HG02938 (cell line): ENCODE measurements around the gene EHBP1L1.
A peak's percentile ranks its signal among the peaks of the same experiment; 100 is the strongest.

Source experiments
- ATAC-seq: cut with Tn5 transposase; IDR thresholded peaks from one replicate; pipeline ENCODE4 v1.9.1; 2021; ENCODE audit warnings: mild to moderate bottlenecking, moderate library complexity; ENCODE audit not compliant: unreplicated experiment

Gene EHBP1L1

DNA sequence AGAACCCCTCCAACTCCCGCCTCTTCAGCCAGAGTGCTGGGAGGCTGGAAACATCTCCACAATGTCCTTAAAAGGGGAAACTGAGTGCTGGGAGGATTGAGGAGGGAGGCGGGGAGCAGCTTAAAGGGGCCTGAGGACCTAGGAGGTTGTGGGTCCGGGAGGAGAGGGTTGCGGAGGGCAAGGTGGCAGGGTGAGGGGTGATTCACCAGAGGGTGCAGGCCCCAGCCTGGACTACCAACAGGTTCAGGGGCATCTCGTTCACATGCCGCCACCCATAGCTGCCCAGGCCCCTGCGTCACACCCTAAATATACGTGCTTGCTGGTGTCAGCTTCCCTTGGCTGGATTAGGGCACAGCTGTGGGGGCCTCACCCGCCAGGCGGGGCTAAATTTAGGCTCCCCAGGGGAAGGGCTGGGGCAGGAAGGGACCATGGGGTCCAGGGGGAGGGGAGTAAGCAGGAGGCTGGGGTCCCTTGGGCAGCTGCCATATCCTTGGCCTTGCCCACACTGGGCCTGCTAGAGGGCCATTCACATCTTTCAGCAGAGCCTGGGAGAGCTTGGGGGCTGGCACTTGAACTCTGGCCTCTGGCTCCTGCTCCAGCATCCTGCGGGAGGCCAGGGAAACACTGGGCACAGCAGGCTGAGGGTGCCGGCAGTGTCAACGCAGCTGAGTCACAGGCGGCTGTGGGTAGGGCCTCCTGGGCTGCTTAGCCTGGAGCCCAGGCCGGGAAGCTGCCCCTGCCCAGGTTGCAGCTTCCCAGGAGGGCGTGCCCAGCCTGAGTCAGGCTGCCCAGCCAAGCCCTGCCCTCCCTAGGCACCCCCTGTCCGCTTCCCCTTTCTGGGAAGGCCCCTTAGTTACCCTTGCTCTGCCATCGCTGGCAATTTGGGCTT is 1.3 kb downstream of the EHBP1L1 start:
- ATAC-seq = no peak

DNA sequence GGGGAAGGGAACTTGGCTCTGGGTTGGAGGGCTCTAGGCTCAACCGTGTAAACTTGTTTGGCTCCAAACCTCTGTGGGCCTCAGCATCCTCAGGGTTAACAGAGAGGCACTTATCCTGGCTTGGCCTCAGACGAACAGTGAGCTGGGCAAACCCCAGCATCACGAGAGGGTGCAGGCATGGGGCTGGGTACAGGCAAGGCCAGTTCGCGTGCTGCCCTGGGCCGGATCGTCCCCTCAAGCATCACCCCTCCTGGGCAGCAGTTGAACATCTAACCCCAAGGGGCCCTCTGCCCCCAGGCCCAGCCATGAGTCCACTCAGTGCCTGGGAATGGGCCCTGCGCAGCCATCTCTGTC is 1.9 kb downstream of the EHBP1L1 start:
- ATAC-seq = no peak

DNA sequence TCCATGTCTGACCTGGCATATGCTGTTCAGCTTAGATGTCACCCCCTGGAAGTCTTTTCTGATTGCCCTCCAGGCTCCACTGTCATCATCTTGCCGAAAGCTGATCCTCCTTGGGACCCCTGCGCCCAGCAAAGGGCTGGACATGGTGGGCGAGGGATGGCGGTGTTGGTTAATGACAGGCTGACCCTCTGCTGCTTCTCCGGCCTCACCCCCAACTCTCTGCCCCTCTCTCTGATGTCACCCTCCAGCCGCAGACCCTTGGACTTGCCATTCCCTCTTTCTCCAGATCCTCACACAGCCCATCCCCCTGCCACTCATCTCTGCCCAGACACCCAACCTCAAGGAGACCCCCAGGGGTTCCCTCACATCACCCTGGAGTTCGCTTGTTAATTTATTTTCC is 2.3 kb downstream of the EHBP1L1 start:
- no peak for ATAC-seq

DNA sequence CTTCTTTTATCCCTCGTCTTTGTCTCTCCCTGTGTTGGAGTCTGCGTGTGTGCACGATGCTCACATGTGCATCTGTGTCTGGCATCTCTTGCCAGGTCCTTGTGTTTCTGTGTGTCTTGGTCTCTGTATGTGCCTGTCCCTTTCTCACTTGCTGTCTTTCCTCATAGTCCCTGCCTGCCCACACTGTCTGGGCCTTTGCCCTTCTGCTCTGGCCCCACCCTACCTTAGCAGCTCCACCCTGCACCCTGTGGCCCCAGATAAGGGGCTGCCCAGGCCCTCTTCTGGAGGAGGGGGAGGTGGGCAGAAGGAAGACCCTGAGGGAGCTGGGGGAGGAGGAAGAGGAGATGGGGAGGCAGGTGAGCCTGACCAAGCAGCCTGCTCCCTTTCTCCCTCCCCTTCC is 2.8 kb downstream of the EHBP1L1 start:
- no peak for ATAC-seq

DNA sequence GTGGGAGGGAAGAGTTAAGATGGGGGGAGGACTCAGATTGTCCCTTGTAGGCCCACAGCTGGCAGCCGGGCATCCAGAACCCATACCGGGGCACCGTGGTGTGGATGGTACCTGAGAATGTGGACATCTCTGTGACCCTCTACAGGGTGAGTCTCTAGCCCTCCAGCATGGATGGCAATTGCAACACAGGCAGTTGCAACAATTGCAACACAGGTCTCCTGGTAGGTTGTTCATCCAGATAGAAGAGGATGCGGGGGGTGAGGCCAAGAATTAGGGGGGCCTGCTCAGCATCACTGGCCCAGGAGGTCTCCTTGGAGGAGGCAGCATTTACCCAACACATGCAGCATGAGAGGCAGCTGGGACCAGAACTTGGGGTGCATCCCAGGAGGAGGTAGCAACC is 3.4 kb downstream of the EHBP1L1 start:
- ATAC-seq = no peak

DNA sequence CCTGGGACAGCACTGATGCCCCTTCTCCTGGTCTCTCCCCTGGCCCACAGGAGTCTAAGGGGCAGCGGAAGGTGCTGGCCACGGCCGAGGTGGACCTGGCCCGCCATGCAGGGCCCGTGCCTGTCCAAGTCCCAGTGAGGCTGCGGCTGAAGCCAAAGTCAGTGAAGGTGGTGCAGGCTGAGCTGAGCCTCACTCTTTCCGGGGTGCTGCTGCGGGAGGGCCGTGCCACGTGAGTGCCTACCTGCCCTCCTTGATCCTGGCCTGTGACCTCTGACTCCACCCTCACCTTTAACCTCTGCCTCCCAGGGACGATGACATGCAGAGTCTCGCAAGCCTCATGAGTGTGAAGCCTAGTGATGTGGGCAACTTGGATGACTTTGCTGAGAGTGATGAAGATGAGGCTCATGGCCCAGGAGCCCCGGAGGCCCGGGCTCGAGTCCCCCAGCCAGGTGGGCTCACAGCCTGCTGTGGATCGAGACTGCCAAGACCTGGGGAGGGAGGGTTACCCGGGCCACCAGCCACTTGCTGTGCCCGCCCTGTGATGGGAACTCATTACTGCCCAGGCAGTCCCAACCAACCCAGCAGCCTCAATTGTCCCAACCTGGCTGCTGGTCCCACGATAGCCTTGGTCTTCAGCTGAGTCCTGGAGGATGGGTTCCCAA is 4.3 kb downstream of the EHBP1L1 start:
- no peak for ATAC-seq

DNA sequence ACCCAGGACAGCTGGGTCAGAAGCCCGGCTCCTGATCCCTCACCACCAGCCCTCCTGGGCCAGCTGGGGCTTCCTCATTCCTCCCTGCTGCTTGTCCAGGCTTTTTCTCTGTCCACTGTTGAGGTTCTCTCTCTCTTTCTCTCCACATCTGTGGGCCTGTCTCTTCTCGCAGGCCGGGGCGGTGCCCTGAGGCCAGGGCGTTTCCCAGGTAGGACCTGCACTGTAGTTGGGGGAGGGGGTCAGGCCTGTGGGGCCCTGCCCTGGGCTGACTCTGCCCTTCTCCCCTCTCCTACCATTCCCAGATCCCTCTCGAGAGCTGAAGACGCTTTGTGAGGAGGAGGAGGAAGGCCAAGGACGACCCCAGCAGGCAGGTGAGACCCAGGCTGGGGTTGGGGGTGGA is 4.9 kb downstream of the EHBP1L1 start:
- ATAC-seq = no peak

DNA sequence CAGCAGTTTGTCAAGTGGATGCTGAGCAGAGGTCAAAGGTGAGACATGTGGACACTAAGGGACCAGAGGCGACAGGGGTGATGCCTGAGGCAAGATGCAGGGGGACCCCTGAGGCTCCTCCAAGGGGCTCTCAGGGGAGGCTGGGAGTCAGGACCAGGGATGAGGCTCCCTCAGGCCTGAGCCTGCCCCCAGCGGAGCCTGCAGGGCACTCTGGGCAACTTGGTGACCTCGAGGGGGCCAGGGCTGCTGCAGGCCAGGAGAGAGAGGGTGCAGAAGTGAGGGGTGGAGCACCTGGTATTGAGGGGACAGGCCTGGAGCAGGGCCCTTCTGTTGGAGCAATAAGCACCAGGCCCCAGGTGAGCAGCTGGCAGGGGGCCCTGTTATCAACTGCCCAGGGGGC is 6.1 kb downstream of the EHBP1L1 start:
- ATAC-seq = no peak

DNA sequence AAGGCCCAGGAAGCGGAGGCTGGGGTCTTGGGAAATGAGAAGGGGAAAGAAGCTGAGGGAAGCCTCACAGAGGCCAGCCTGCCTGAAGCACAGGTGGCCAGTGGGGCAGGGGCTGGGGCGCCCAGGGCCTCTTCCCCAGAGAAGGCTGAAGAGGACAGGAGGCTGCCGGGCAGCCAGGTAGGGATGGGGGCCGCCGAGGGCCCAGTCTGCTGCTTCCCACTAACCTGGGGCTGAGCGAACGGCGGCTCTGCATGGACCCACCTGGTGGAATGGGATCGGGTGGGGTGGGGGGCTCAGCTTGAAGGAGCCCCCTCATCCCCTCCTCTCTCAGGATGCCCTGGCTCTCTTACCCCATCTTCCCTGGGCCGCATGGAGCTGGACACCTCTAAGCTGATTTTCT is 7.7 kb downstream of the EHBP1L1 start:
- no peak for ATAC-seq

DNA sequence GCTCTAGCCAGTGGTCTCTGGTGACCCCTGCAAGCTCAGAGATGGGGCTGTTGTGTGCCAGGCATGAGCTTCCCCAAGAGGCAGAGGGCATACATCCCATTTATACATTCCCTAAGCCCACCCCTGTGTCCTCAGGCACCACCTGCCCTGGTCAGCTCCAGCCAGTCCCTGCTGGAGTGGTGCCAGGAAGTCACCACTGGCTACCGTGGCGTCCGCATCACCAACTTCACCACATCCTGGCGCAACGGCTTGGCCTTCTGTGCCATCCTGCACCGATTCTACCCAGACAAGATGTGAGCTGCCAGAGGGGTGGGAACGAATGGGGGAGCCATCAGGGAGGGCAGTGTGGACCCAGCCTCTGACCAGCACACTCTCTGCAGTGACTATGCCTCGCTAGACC is 8.3 kb downstream of the EHBP1L1 start:
- ATAC-seq = no peak

DNA sequence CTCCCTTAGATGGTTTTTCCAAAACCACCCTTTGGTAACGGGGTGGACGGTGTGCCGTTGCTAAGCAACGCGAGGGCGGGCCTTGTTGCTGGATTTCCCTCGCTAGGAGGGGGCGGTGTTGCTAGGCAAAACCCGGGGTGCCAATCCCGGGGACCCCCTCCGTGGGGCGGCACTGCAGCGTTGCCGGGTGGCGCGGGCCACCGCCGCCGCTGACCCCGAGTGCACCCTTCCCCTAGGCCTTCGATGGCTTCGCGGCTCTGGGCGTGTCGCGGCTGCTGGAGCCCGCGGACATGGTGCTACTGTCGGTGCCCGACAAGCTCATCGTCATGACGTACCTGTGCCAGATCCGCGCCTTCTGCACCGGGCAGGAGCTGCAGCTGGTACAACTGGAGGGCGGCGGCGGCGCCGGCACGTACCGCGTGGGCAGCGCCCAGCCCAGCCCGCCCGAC is 8.9 kb downstream of the EHBP1L1 start:
- ATAC-seq = no peak

DNA sequence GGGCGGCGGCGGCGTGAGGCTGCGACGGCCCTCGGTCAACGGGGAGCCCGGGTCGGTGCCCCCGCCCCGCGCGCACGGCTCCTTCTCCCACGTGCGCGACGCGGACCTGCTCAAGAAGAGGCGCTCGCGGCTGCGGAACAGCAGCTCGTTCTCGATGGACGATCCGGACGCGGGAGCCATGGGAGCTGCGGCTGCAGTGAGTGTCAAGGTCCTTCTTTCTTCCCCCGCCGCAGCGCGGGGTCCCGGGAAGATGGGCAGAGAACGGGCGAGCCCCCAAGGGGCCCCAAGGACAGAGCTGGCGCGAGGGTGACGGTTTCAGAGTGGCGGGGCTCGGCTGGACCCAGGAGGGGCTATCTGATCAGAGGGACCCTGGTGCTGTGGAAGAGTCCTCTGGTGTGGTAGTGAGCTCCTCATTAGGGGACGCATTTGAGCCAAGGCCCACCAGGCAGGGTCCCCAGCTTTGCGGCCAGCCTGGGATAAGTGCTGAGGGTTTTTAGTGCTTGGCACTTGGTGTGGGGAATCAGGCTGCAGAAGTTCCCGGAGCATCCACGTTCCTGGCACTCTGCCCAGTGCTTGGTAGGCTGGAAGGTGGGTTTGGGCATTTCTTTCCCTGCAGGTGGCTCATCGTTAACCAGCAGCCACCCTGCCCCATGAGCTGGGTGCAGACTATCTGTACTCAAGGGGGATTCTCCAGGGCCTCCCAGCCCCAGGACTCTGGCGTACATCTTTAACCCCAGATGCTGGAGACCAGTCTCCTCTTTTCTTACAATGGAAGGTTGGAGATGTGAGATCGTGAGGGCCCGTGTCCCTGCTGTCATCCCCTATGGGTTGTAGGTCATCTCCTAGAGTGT is 9.8 kb downstream of the EHBP1L1 start:
- no peak for ATAC-seq

DNA sequence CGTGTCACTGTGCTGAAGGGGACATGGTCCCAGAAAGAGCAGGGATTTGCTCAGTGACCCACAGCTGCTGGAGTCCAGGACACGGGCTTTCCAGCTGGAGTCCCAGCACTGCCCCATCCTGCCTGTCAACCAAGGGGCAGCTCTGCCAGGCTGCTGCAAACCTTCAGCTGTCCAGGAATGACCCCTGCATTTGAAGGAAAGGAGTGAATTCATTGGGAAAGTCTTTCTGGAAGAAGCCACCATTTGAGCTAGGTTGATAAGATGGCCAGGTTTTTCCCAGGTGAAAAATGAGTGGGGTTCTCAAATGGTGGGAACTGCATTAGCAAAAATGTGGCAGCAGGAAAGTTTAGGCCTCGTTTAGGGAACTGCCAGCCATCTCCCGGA is 10.4 kb downstream of the EHBP1L1 start:
- ATAC-seq = no peak

DNA sequence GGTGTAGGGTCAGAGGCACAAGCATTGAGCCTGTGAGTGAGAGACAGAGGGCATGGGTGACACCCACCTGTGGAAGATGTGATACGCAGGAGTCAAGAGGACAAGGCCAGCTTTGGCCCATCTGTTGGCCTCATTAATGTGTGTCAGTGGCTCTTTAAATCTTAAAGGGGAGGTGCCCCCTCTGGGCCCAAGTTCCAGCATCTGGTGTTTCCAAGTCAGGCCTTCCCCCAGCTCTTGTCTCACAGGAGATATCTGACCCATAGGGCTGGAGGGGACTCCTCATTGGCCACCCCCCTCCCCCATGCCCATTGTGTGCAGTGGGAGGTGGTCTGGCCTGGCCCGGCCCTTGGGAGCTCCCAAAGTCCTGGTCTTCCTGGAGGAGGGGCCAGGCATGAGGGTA is 10.8 kb downstream of the EHBP1L1 start:
- ATAC-seq = no peak

DNA sequence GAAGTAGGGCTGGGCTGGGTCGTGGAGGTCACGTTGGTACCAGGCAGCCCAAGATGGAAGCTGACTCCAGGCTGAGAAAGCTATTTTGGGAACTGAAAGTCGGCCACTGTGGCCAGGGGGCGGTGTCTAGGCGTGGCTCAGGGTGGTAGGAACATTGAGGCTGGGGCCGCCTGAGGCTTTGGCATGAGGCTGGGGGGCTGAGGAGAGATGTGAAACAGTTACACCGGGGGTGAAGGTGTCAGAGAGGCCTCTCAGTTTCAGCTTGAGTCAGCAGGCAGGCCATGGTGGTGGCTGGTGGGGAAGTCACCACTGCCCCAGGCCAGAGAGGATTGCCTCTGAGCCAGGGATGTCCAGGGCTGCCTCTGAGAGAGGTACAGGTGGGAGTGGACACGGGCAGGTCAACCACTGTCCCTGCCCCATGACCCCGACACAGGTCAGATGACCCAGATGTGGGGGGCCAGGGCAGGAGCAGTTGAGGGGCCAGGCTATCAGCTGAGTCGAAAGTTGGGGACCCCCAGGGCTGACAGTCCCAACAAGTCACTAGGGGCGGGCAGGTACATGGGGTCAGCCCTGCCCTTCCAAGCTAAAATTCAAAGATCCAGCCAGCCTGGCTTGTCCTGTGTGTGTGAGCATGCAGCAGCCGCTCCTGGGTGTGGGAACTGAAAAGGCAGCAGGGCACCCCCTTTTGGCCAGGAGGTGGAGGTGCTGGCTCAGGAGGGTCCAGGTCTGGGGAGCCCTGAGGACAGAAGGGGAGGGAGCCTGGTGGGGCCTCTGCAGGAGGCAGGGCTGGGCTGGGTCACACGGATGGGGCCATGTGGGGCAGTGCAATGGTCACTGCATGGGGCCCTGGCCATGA is 12.6 kb downstream of the EHBP1L1 start:
- peak; percentile 71 for ATAC-seq

DNA sequence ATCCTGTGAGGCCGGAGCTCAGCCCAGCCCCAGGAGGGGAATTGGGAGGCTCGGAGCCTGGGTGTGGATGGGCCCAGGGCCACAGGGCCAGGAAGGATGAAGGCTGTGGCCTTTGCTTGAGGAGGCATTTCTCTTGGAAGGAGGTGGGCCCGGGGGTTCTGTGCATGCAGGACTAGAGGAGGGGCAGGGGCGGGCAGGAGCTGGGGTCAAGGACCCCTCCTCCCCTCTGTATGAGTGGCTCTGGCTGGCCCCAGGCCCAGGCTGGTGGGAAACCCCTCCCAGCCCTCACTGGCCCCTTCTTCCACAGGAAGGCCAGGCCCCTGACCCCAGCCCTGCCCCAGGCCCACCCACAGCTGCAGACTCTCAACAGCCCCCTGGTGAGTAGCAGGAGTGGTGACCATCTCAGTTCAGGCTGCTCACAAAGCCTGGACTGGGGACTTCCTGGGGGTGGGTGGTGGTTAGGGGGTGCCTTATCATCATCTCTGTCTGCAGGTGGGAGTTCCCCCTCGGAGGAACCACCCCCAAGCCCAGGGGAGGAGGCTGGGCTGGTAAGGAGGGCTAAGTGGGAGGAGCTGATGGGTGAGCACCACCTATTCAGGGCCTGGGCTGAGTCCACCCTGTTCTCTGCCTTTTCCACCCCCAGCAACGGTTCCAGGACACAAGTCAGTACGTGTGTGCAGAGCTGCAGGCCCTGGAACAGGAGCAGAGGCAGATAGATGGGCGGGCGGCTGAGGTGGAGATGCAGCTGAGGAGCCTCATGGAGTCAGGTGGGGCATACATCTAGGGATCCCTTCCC is 13.8 kb downstream of the EHBP1L1 start:
- ATAC-seq = no peak

DNA sequence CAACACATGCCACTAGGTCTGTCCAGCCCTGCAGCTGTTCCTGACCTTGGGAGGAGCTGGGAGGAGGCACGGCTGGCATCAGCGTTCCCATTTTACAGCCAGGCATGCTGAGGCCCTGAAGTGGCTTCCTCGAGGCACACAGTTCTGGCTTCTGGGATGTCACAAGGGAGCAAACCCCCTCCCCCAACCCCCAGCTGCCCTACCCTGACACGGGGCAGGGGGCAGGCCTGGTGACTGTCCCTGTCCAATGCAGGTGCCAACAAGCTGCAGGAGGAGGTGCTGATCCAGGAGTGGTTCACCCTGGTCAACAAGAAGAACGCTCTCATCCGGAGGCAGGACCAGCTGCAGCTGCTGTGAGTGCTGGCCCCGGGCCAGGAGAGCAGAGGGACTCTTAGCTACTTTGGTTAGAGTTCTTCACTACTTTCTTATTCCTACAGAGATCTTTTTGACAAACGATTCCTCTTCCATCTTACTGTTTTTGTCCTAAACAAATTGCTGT is 14.4 kb downstream of the EHBP1L1 start:
- no peak for ATAC-seq

DNA sequence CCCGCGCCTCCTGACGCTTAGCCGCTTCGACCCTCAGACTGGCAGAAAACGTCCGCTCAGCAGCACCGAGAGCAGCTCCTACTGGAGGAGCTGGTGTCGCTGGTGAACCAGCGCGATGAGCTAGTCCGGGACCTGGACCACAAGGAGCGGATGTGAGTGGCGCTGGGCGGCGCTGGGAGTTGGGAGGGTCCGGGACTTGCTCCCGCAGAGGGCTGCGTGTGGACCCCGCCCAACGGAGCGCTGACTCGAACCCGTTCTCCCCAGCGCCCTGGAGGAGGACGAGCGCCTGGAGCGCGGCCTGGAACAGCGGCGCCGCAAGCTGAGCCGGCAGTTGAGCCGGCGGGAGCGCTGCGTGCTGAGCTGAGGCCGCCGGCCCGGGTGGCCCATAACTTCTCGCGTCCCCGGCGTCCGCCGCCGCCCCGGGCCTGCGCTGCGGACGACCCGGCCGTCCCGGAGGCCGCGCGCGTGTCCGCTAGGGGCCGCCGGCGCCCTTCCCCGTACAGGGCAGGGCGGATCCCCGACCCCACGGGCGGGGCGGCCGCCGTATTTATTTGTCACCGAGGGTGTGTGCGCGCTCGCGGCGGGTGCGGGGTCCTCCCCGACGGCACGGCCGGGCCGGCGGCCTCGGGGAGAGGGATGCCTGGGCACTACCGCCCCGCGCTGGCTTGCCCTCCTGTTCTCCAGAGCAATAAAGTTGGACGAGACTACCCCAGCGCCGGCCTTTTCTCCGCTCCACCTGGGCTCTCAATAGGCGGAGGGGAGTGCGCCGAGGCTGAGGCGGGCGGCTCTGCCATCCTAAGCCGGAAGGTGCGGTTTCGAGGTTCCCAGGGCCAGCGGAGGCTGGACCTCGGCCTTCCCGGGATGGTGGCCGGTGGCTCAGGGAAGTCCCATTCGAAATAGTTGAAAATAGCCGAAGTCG is 16.3 kb downstream of the EHBP1L1 start:
- ATAC-seq = no peak
